Activated CD8-positive, alpha-beta memory T cell treated with anti-CD3 and anti-CD28 coated beads for 48 hours (primary cell): Measurements from ENCODE around the gene UNC5C.

Experiments
- DNase-seq, 3 experiments: peaks; one replicate each; pipeline ENCODE4 v3.0.0-alpha.2; 2020; ENCODE audit warnings: low read depth in 2 of 3, low spot score in 2 of 3

The UNC5C gene

DNA sequence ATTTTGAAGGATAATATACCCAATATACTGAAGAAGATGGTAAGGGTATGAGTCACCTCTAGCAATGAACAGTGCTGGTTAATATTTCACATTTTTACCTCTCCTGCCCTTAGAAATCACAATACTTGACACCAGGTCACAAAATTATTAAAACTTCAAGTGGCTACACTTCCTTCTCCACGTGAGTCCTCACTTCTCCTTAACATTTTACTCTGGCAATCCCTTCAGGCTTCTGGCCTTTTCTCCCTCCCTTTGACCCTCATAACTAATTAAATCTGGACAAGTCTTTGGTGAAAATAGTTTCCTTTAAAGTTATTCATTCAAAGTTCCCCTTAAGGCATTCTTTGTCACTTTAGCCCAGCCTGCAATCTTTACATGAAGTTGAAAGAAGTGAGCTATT is 190.4 kb downstream of the UNC5C start:
- no peak for DNase-seq

DNA sequence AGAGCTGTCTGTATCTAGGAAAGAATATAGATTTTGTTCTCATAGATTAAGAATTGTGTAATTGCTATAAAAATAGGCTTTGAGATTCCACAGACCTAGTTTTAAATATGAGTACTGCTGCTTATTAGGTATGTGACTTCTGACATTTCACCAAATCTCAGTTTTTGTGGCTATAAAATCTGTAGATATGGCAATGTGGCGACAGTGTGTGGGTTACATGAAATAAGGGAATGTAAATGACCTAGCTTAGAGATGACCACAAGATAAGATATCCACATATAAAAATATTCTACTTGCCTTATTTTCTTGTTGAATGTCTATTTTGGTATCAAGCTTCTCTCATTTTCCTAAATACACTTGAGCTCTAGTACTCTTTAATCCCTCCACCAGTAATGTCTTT is 193.8 kb downstream of the UNC5C start:
- no peak for DNase-seq

DNA sequence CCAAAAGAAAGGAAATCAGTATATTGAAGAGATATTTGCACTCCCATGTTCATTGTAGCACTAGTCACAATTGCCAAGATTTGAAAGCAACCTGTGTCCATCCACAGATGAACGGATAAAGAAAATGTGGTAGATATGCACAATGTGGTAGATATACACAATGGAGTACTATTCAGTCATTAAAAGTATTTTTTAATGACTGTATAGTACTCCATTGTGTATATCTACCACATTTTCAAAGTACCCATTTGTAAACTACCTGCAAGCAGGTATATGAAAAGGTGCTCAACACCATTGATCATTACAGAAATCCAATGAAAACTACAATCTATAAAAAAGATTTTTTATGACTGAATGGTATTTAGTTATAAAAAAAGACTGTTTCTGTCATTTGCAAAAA is 200.4 kb downstream of the UNC5C start:
- no peak for DNase-seq

DNA sequence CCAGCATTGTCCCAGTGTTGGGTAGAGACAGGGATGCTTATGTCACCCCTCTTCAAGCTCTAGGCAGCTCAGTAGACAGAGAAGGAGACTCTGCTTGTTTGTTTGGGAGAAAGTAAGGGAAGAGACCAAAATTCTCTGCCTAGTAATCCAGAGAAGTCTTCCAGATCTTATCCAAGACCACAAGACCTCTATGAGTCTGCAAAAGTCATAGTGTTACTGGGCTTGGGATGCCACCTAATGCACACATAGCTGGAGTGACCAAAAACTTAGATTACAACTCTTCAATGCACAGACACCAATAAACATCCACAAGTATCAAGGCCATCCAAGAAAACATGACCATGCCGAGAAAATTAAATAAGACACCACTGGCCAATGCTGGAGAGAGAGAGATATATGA is 205.5 kb downstream of the UNC5C start:
- DNase-seq, result no peak

- no peak for DNase-seq
These were observed 208.6 kb downstream of the UNC5C start for GRCh38 chr4:95340191-95340590.

- no peak for DNase-seq
These were observed 223.1 kb downstream of the UNC5C start for GRCh38 chr4:95325665-95326064.

DNA sequence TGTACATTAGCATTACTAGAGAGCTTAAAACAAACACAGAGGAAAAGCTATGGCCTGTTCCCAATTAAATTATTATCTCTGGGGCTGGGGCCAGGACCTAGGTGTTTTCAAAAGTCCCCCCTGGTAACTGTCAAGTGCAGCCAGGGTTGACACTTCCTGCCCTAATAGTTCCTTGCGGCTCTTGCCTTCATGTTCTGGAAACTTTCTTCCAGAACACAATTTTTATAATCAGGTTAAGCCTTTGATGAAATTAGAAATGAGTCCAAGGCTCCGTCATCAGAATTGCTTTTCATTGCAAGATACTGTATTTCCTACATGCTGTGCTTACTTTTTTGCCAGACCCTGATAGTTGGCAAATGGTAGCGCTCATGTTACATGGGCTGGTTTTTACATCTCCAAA is 229.6 kb downstream of the UNC5C start:
- no peak for DNase-seq

DNA sequence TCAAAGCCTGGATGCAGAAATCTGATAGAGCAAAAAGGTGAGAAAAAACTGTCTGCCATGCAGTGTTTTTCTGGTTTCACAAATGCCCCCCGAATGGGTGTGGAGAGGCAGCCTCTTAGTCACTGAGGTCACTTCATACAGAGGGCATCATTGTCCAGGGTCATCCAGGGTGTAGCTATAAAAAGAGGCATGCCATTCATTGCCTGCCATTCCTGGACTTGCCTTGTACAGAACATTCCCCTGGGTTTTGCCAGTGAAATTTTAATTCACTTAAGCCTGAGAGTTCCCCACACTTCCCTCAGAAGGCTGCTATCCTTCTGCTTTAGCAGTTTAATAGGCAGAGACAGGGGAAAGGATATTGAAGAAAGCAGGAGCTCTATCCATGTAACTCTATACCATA is 230.3 kb downstream of the UNC5C start:
- DNase-seq, result no peak

DNA sequence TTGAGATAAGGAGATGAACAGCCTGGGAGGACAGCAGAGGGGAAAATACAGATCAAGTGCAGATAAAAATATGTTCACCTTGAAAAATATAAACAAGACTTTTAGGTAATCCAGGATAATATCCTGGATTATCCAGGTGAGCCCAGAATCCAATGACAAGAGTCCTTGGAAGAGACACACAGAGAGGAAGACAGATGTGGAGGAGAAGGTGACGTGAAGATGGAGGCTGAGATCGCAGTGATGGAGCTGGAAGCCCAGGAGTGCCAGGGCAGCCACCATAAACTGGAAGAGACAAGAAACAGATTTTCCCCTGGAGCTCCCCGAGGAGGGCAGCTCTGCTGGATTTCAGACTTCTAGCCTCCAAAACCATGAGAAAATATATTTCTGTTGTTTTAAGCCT is 230.7 kb downstream of the UNC5C start:
- no peak for DNase-seq

DNA sequence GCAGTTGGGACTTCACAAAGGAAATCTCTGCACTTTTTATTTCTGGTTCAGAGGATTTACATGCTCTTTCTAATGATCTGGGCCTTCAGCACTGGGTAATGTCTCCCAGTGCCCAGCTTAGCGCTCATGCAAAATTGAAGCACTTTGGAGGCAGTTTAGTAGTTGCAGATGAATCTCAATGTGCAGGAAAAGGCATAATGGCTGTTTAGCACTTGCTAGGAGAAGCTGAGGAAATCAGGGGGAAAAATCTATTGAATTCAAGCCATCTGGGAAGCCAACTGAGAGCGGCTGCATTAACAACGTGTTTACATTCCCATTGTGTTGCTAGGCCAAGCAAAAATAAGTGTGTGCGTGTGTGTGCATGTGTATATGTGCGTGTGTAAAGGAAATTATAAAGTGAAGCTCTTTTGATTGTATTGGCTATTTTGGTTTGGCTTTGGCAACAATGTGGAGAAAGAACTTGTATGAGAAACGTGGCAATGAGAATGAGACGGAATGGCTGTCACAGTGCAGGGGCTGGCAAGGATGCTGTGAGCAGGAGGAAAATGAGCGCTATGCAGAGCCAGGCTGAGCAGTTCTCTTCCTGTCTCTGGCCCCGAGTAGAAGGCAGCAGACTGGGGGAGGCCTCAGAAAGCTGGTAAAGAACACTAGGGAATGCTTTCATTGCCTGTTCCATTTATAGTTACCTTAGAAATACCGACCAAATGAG is 231.5 kb downstream of the UNC5C start:
- no peak for DNase-seq

- DNase-seq, result no peak
These were observed 234.2 kb downstream of the UNC5C start for GRCh38 chr4:95314573-95314972.

DNA sequence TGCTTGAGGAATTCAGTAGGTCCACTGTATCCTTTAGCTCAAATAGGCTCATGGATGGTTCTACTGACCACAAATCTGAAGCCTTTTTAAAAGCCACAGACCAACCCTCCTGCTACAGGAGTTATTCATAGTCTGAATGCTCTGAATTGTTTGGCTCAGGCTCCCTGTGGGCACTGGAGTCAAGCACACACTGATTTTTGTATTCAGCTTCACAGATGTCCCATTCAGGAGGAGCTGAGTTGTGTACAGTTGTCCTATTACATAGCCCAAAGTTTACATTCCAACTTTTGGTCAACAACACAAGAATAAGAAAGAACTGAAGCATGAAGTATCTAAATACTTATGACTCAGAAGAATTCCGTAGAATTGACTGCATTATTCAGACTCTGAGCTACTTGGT is 243.9 kb downstream of the UNC5C start:
- no peak for DNase-seq

- DNase-seq, result no peak
These were observed 248.5 kb downstream of the UNC5C start for GRCh38 chr4:95300304-95300703.

DNA sequence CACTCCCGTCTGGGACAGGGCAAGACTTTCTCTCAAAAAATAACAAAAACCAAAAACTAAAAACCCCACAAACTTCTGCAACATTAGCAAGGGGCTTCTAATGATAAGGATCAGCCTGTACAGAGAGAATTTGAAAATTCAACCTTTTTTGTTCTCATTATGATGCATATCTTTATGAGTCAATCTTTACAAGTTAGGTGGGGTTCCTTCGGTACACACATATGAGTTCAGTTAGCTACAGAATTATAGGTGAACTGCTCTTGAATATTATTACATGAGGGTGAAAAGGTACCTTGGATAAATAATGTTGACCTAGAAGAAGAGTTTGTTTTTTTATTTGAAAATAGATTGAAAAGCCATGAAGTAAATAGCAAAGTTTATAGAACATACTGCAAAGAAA is 252.7 kb downstream of the UNC5C start:
- no peak for DNase-seq

DNA sequence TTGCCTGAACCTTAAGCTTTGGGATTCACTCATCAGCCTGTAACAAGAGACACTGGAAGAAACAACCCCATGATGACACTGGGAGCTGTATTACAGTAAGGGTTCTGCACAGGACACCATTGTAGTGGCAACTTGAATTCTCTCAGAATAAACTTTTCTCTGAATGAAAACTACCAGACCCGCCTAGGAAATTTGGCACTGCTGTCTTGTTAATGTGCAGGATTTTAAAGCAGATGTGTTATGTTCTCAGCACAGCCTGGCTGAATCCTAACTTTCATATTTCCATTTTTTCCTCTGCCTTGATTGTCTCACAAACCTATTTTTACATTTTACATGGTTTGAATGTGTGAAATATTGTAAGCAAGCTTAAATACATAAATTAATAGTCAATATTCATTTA is 253.6 kb downstream of the UNC5C start:
- no peak for DNase-seq

- DNase-seq, result no peak
These were observed 254.5 kb downstream of the UNC5C start for GRCh38 chr4:95294321-95294720.

GRCh38 chr4:95293014-95293413 is 255.8 kb downstream of the UNC5C start:
- DNase-seq, result no peak

- DNase-seq, result no peak
These were observed 258.1 kb downstream of the UNC5C start for GRCh38 chr4:95290702-95291101.

DNA sequence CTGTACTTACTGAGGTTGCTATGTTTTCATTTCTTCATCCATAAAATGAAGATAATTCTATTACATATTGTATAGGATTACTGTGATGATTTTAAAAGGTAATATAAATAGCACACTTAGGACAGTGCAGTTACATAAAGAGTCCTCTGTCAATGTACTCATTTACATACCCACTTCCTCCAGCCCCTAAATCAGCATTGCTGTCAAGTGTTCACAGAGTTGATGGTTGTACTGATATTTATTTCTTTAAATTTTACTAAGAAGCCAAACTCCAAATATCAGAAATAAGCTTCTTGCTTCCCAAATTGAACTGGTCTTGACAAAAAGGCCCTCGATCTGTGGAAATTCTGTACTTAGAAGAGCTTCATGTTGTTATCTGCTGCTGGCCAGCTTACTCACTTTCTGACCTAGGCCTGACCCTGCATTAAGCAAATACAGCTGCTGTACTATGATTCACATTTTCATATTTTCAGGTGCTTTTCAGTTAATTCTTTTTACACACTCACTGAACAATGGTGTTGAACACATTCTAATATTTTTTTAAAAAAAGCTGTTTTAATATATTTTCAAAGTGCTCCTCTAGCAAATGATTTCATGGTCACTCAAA is 259.6 kb downstream of the UNC5C start:
- DNase-seq, result no peak

- no peak for DNase-seq
These were observed 260.2 kb downstream of the UNC5C start for GRCh38 chr4:95288552-95288951.

DNA sequence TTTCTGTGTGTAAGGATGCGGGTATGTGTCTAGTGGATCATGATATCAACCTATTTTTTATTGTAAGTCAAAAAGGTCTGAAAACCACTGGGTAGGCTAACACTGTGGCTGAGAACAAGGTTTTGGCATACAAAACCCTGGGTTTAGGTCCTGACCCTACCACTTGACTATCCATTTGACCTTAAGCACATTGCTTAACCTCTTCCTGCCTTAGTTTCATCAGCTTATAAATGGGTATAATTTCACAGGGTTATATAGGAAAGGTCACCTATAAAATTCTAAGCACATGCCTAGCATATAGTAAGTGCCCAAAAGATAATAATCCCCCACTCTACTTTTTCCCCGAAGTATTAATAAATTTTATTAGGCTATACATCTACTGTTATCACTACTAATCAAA is 263.0 kb downstream of the UNC5C start:
- DNase-seq, result no peak

DNA sequence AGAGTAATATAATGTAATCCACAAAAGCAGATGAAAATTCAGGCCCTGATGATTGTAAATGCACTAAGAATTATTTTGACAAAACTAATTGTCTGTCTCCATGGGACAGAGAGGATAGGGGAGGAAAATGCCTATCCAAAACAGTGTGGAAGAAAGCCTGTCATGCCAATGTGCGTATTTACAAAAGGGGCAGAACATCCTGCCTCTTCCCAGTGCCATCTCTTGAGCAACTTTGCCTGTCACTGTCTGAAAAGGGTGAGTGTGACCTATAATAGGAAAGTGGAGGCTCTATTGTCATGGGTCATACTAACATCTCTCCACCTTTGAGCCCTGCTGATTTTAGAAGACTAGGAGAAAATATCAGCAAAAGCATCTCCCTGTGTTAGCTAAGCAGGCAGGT is 264.1 kb downstream of the UNC5C start:
- DNase-seq, result no peak

DNA sequence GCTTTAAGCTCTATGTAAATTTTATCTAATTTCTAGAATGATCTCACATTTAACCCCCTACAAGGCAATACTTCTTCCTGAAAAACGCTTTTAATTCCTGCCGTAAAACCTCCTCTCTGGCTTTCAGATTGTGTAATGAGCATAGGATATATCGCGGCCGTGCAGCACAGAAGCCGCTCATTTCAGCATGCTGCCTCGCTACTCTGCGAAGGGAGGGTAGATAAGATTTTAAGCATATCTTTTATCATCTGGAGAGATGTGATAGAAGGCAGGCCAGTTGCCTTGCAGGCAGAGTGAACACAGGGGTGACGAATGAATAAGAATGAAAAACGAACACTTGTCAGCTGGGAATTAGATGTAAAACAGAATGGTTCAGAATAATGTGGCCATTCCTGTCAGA is 265.5 kb downstream of the UNC5C start:
- DNase-seq, result no peak
